ENCODE data around the gene NAGPA. TPM values are rescaled to one million over a fixed set of nuclear protein-coding genes. Genes with fewer than 3 reads are reported as not detected.
A peak's percentile ranks its signal among the peaks of the same experiment; 100 is the strongest.

The NAGPA gene
- total and polyA plus RNA-seq, 2 of the 13 experiments (the other 11 are each of a cell fraction or from before 2014, with no cell fraction given): 27.1 to 60.3 TPM

DNA sequence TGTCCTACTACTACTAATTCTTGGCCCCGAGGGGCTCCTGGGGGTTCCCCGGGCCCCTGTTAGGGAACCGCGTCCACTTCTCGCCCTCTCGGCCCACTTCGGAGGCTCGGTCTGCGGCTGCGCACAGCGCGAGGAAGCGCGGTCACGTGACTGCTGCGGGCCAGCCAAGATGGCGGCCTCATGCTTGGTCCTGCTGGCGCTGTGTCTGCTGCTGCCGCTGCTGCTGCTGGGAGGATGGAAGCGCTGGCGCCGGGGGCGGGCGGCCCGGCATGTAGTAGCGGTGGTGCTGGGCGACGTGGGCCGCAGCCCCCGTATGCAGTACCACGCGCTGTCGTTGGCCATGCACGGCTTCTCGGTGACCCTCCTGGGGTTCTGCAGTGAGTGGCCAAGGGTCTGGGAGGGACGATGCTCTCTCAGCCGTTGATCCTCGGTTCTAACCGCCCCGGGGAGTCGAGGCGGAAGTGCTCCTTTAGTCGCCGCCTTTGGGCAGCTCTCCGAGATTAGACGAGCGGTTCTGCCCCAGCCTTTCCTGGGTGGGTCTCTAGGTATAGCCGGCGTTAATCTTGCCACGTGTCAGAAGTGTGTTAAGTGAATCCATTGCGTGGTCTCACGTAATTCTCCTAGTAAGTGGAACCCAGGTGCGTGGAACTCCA, 38.1 kb upstream of the NAGPA start, which contains the start of gene ALG1 (continued):
- TF ChIP-seq RFXAP (CRISPR knock-in tag; IDR thresholded peaks at IDR 0.05; ENCODE audit: borderline replicate concordance): peak; percentile 59; the same call in 1 of the 2 replicates
- TF ChIP-seq ATF6 (CRISPR knock-in tag; conservative IDR thresholded peaks at IDR 0.05): no peak
- TF ChIP-seq REXO4 (CRISPR knock-in tag; IDR thresholded peaks at IDR 0.05; ENCODE audit: borderline replicate concordance): peak; percentile 87
- peak; percentile 99 for TF ChIP-seq ZNF33B (CRISPR knock-in tag; IDR thresholded peaks at IDR 0.05)
- TF ChIP-seq ZNF552 (CRISPR knock-in tag; IDR thresholded peaks at IDR 0.05; ENCODE audit: borderline replicate concordance): peak; percentile 83; the same call in 1 of the 2 replicates
- TF ChIP-seq HIVEP1 (CRISPR knock-in tag; IDR thresholded peaks at IDR 0.05): peak; percentile 91
- no peak for TF ChIP-seq NONO (IDR thresholded peaks at IDR 0.05)
- peak; percentile 97 for TF ChIP-seq NONO (CRISPR knock-in tag; conservative IDR thresholded peaks at IDR 0.05)
- peak; percentile 94 for TF ChIP-seq ZNF749 (CRISPR knock-in tag; IDR thresholded peaks at IDR 0.05; ENCODE audit: borderline replicate concordance)
- peak; percentile 97 for TF ChIP-seq MIER3 (CRISPR knock-in tag; IDR thresholded peaks at IDR 0.05; ENCODE audit: borderline replicate concordance)
- TF ChIP-seq BRD4 (CRISPR knock-in tag; IDR thresholded peaks at IDR 0.05): peak; percentile 99
- TF ChIP-seq ZNF724P (CRISPR knock-in tag; IDR thresholded peaks at IDR 0.05; ENCODE audit: borderline replicate concordance): peak; percentile 98
- TF ChIP-seq MED1 (CRISPR knock-in tag; IDR thresholded peaks at IDR 0.05): peak; percentile 85
- peak; percentile 90 for TF ChIP-seq KLF15 (CRISPR knock-in tag; IDR thresholded peaks at IDR 0.05; ENCODE audit: borderline replicate concordance)
- peak; percentile 98; the same call in 1 of the 2 replicates for TF ChIP-seq IRF9 (CRISPR knock-in tag; IDR thresholded peaks at IDR 0.05; ENCODE audit: borderline replicate concordance)
- no peak for TF ChIP-seq ELK4 (CRISPR knock-in tag; IDR thresholded peaks at IDR 0.05; ENCODE audit: borderline replicate concordance)
- TF ChIP-seq IRF1 (CRISPR knock-in tag; IDR thresholded peaks at IDR 0.05; ENCODE audit: low read depth): no peak
- no peak for TF ChIP-seq ZZZ3 (CRISPR knock-in tag; IDR thresholded peaks at IDR 0.05; ENCODE audit: borderline replicate concordance)
- TF ChIP-seq NFYB (CRISPR knock-in tag; IDR thresholded peaks at IDR 0.05): no peak; the same call in 1 of the 2 replicates
- TF ChIP-seq HMG20B (CRISPR knock-in tag; conservative IDR thresholded peaks at IDR 0.05): peak; percentile 87
- peak; percentile 79 for TF ChIP-seq ZNF770 (CRISPR knock-in tag; IDR thresholded peaks at IDR 0.05)
- TF ChIP-seq ZNF816 (CRISPR knock-in tag; IDR thresholded peaks at IDR 0.05; ENCODE audit: borderline replicate concordance): no peak

All from HepG2 (cell line).